DOHH2 (cell line): ENCODE results near the gene PIP5K1C.
A peak's percentile ranks its signal among the peaks of the same experiment; 100 is the strongest.
"Not testable (repeated sequence)": the region's sequence is repeated elsewhere in the genome, so short reads cannot be mapped to it uniquely, and the experiment has no call there.

Experiments used
- H3F3A ChIP-seq: fragments of 200-600 bp; sonication (generic), shearing (Covaris generic); 2 replicates; pipeline ENCODE4 v1.6.0; 2016; ENCODE audit warnings: antibody characterized with exemption, mild to moderate bottlenecking; ENCODE audit not compliant: control insufficient read depth, insufficient read depth
- H3K27ac ChIP-seq: fragments of 200-600 bp; sonication (generic); 2 replicates; pipeline ENCODE4 v1.5.1; 2014; ENCODE audit warnings: low read depth, mild to moderate bottlenecking, low read length, moderate library complexity
- H3K27me3 ChIP-seq: fragments of 200-600 bp; sonication (generic); 2 replicates; pipeline ENCODE4 v1.6.1; 2014; ENCODE audit warnings: mild to moderate bottlenecking, low read length, mixed read lengths; ENCODE audit not compliant: control insufficient read depth
- H3K36me3 ChIP-seq: fragments of 200-600 bp; sonication (generic); 2 replicates; pipeline ENCODE4 v1.6.1; 2014; ENCODE audit warnings: mild to moderate bottlenecking, low read length, moderate library complexity, mixed read lengths; ENCODE audit not compliant: control insufficient read depth
- H3K4me1 ChIP-seq: fragments of 200-600 bp; sonication (generic); 2 replicates; pipeline ENCODE4 v1.6.1; 2014; ENCODE audit warnings: mild to moderate bottlenecking, low read length, mixed read lengths; ENCODE audit not compliant: control insufficient read depth
- H3K4me2 ChIP-seq: fragments of 200-600 bp; sonication (generic); 2 replicates; pipeline ENCODE4 v1.6.0; 2014; ENCODE audit warnings: mild to moderate bottlenecking, low read length, moderate library complexity
- H3K4me3 ChIP-seq: fragments of 200-600 bp; sonication (generic); 2 replicates; pipeline ENCODE4 v1.5.1; 2014; ENCODE audit warnings: mild to moderate bottlenecking, low read length, mixed read lengths
- H3K79me2 ChIP-seq: fragments of 200-600 bp; sonication (generic); 2 replicates; pipeline ENCODE4 v1.6.1; 2014; ENCODE audit warnings: mild to moderate bottlenecking, low read length, mixed read lengths; ENCODE audit not compliant: control insufficient read depth
- H3K9me2 ChIP-seq: fragments of 200-600 bp; sonication (generic); replicated peaks from 2 replicates; pipeline ENCODE4 v1.6.1; 2014; ENCODE audit warnings: mild to moderate bottlenecking, low read length, mixed read lengths; ENCODE audit not compliant: control insufficient read depth
- H3K9me3 ChIP-seq: fragments of 200-600 bp; sonication (generic); 2 replicates; pipeline ENCODE4 v1.6.1; 2014; ENCODE audit warnings: antibody characterized with exemption, low read length, mixed read lengths; ENCODE audit not compliant: control insufficient read depth, insufficient read depth
- H4K20me1 ChIP-seq: fragments of 200-600 bp; sonication (generic); 2 replicates; pipeline ENCODE4 v1.6.0; 2014; ENCODE audit warnings: low read depth, mild to moderate bottlenecking, antibody characterized with exemption, low read length, moderate library complexity; ENCODE audit not compliant: control insufficient read depth, insufficient read depth
- EZH2phosphoT487 ChIP-seq: fragments of 200-600 bp; sonication (generic); IDR thresholded peaks from 2 replicates; pipeline ENCODE4 v1.6.1; 2017; ENCODE audit warnings: borderline replicate concordance, mild to moderate bottlenecking, antibody characterized with exemption, low read length, moderate library complexity, mixed read lengths
- TF ChIP-seq, protein P1 (sequence below): fragments of 200-600 bp; sonication (generic); IDR thresholded peaks from one replicate; pipeline ENCODE4 v1.5.1; 2014; ENCODE audit warnings: antibody characterized with exemption, mild to moderate bottlenecking, low read depth, low read length; ENCODE audit not compliant: poor library complexity, severe bottlenecking

PIP5K1C gene

DNA sequence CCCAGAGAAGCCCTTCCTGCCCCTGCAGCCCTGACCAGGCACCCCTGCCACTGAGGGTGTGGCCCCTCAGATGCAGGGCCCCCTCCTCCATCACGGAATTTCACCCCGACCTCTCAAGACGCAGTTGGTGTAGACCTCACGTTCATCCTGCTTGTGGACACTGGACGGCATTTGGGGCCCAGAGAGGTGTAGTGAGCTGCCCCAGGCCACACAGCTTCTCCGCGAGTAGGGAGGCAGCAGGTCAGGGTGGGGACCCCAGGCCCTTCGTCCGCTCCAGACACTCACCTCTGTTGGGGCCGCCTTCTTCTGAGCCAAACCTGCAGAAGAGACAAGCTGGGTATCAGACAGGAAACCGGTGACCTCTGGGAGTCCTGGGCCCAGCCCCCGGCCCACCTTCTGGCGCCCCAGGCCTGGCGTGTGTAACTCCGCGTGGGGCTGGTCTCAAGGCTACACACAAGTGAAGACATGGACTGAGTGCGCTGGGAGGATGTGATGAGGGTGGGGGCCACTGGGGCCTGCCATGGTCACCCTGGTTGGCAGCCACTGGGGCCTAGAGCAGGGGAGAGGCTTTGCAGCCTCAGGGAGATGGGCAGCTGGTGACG lies 33.1 kb downstream of the PIP5K1C start:
- Histone ChIP-seq H3K27me3 (peaks cover 16% of the 10 kb centered on the region), H3K4me3 (no peak overlapping the region), H3K36me3 (peaks cover 2% of the 10 kb centered on the region; the same call in 1 of the 2 replicates), H4K20me1 (peaks cover 10% of the 10 kb centered on the region; the same call in 1 of the 2 replicates), H3K9me3 (no peaks in the 10 kb centered on the region), H3F3A (no peaks in the 10 kb centered on the region), H3K4me1 (peaks cover 36% of the 10 kb centered on the region), H3K27ac (no peak overlapping the region), H3K79me2 (no peaks in the 10 kb centered on the region), H3K4me2 (no peak overlapping the region), H3K9me2 (no peaks in the 10 kb centered on the region)
- TF ChIP-seq, protein P1, sequence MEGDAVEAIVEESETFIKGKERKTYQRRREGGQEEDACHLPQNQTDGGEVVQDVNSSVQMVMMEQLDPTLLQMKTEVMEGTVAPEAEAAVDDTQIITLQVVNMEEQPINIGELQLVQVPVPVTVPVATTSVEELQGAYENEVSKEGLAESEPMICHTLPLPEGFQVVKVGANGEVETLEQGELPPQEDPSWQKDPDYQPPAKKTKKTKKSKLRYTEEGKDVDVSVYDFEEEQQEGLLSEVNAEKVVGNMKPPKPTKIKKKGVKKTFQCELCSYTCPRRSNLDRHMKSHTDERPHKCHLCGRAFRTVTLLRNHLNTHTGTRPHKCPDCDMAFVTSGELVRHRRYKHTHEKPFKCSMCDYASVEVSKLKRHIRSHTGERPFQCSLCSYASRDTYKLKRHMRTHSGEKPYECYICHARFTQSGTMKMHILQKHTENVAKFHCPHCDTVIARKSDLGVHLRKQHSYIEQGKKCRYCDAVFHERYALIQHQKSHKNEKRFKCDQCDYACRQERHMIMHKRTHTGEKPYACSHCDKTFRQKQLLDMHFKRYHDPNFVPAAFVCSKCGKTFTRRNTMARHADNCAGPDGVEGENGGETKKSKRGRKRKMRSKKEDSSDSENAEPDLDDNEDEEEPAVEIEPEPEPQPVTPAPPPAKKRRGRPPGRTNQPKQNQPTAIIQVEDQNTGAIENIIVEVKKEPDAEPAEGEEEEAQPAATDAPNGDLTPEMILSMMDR: no peak
- no peak for TF ChIP-seq EZH2phosphoT487

DNA sequence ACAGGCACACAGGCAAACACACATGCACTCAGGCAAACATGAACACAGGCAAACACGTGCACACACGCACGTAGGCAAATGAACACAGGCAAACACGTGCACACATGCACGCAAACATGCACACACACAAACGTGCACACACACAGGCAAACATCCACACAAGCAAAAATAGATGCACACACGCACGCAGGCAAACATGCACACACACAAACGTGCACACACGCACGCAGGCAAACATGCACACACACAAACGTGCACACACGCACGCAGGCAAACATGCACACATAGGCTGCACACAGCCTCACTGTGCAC lies 33.8 kb downstream of the PIP5K1C start:
- H3K4me3 ChIP-seq, H3F3A ChIP-seq, H3K9me2 ChIP-seq, H3K27me3 ChIP-seq, H3K9me3 ChIP-seq, H3K79me2 ChIP-seq, H3K27ac ChIP-seq, H3K4me2 ChIP-seq, H4K20me1 ChIP-seq, H3K36me3 ChIP-seq: not testable (repeated sequence)
- H3K4me1 ChIP-seq: peaks cover 30% of the 10 kb centered on the region

DNA sequence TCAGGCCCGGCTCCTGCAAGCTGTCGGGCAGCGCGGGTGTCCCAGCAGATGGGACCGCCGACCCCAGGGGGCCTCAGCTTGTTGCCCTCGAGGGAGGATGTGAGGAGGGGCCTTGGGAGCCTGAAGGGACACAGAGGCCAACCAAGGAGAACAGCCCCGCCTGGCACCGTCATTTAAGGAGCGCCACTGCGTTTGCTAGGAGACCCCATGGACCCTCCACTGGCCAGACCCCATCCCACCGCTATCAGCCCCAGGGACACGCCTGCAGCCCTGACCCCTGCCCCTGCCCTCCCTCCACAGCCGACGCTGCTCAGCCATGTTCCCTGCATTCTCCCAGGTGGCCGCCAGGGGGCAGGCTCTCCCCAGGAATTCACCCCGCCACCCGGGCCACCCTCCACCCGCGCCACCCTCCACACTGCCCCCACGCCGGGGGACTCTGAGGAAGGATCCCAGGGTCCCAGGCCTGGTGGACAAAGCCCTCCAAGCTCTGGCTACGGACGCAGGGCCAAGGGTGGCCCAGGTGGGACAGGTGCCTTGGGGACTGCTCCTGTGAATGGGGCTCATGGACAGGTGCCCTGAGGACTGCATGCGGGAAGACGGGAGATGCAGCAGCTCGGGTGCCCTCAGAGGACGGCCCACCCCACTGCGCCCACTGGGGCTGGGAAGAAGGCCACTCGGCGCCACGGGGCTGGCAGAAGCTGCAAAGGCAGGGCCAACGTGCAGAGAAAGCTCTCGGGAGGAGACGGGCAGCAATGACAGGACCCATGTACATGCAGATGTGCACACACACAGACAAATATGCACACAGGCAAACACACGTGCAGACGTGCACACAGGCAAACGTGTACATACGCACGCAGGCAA lies 34.4 kb downstream of the PIP5K1C start:
- TF ChIP-seq EZH2phosphoT487: no peak
- TF ChIP-seq, protein P1: peak; percentile 97
- Histone ChIP-seq H3K79me2 (no peaks in the 10 kb centered on the region), H4K20me1 (0 out of 2 replicates have a peak, but pooled peaks cover 2% of the 10 kb centered on the region), H3K4me3 (peak overlapping the region; percentile 69), H3F3A (no peaks in the 10 kb centered on the region), H3K27me3 (peaks cover 4% of the 10 kb centered on the region), H3K4me2 (peak overlapping the region; percentile 93), H3K36me3 (peaks cover 2% of the 10 kb centered on the region; the same call in 1 of the 2 replicates), H3K9me2 (no peaks in the 10 kb centered on the region), H3K27ac (peak overlapping the region; percentile 65), H3K9me3 (no peaks in the 10 kb centered on the region), H3K4me1 (peaks cover 24% of the 10 kb centered on the region)
